ENCODE results near the gene GAPVD1.
A peak's percentile ranks its signal among the peaks of the same experiment; 100 is the strongest.
"Not testable (repeated sequence)": the region's sequence is repeated elsewhere in the genome, so short reads cannot be mapped to it uniquely, and the experiment has no call there.

GAPVD1 gene

DNA sequence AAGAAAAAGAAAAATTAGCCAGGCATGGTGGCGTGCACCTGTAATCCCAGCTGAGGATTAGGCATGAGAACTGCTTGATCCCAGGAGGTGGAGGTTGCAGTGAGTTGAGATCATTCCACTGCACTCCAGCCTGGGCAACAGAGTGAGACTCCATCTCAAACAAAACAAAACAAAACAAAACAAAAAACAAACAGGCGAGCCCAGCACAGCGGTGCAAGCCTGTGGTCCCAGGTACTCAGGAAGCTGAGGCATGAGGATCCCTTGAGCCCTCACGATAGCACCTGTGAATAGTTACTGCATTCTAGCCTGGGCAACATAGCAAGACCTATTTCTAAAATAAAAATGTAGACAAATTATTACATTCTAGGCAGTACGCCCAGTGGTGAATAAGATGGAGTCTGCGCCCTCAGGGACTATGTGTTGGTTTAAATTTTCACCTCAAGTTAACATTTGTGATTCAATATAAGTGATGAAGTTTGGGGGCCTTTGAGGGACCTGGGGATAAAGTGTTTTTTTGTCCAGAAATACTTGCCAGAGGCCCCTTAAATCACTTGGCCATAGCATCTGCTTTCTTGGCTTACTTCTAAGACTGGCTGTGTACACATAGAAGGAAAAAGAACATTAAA is 3.4 kb upstream of the GAPVD1 start:
- TF ChIP-seq, protein P1, sequence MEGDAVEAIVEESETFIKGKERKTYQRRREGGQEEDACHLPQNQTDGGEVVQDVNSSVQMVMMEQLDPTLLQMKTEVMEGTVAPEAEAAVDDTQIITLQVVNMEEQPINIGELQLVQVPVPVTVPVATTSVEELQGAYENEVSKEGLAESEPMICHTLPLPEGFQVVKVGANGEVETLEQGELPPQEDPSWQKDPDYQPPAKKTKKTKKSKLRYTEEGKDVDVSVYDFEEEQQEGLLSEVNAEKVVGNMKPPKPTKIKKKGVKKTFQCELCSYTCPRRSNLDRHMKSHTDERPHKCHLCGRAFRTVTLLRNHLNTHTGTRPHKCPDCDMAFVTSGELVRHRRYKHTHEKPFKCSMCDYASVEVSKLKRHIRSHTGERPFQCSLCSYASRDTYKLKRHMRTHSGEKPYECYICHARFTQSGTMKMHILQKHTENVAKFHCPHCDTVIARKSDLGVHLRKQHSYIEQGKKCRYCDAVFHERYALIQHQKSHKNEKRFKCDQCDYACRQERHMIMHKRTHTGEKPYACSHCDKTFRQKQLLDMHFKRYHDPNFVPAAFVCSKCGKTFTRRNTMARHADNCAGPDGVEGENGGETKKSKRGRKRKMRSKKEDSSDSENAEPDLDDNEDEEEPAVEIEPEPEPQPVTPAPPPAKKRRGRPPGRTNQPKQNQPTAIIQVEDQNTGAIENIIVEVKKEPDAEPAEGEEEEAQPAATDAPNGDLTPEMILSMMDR (IDR thresholded peaks at IDR 0.05; ENCODE audit: low read depth, low read length): no peak
- DNase-seq (ENCODE audit: low read depth, low spot score): no peak
- in situ Hi-C loops (cut with HindIII; ENCODE audit: low sequenced_read_pairs): no loop called here
- no peak overlapping the region for H3K4me3 ChIP-seq (ENCODE audit: low read depth, low read length)

DNA sequence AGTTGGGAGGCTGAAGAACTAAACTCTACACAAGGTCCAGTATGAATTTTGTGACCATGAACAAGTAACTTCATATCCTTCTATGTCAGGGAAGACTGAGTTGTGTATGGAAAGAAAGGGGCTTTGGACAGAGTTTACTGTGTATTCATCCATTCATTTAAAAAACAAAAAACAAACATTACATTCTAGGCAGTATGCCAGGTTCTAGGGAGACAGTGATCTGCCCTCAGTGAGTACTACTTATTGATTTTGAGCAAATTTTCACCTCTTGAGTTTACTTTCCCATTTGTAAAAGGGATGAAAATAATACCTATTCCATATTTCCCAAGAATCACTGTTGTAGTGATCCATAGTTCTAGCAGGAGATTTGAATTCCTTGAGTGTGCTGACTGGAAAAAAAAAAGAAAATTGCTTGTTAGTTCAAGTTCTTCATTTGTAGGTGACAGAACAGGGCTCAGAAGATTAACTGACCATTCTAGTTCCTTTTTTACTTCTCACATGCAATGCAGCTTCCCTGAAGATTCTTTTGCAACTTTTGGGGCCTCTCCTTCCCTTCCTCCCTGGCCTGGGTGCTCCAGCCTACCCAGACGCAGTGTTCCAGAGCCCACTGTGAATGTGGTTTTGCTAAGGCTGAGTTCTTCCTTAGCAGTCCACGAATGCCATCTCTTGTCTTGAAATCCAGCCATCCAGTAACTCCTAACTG is 2.6 kb upstream of the GAPVD1 start:
- H3K4me3 ChIP-seq (ENCODE audit: low read depth, low read length): no peak overlapping the region
- no peak for DNase-seq (ENCODE audit: low read depth, low spot score)
- TF ChIP-seq, protein P1 (IDR thresholded peaks at IDR 0.05; ENCODE audit: low read depth, low read length): no peak
- in situ Hi-C loops (cut with HindIII; ENCODE audit: low sequenced_read_pairs): no loop called here

DNA sequence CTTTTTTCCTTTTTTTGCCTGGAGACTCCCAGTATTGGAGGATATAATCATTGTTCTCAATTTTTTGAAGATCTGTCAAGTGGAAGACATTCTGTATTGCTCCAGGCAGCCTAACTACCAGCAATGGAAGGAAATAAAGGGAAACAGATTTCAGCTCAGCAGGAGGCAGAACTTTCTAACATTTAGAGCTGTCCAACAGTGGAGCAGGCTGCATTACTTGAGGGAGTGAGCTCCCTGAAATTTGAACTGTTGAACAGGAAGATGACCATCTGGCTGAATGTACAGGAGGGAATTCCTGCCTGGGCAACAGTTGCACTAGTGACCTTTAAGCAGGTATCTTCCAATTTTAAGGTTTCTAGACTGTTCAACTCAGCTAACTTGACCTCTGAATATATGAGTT is 1.1 kb upstream of the GAPVD1 start:
- TF ChIP-seq, protein P1 (IDR thresholded peaks at IDR 0.05; ENCODE audit: low read depth, low read length): no peak
- peak; percentile 48 for DNase-seq (ENCODE audit: low read depth, low spot score)
- H3K4me3 ChIP-seq (ENCODE audit: low read depth, low read length): no peak overlapping the region
- in situ Hi-C loops (cut with HindIII; ENCODE audit: low sequenced_read_pairs): no loop called here

DNA sequence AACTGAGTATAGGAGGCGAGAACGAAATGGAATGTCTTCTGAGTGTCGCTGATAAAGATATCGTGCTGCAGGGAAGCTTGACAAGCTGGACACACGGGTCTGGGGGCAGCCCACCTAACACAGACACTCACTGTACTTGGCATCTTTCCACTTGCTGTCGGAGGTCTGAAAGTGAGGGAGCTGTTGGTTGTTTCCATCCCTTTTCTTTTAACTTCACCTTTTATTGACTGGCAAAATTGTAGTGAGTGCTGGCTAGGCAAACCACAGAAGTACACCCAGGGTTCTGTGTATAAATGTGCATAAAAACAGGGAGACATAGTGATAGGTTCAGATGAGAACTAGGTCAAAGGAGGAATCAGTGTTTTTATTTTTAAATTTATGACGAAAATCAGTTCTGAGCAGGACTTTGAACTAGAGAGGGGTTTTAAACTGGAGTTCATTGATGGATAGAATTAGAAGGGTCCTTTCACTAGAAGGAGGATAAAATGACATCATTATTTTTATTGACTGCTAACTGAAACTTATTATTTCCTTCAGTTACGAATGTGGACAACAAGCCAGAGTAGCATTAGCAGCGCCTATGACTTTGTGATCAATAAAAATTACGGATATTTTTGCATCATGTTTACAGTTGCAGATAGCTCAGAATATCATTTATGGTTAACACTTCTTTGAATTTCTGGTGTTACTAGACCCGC is 817 bp downstream of the GAPVD1 start:
- TF ChIP-seq, protein P1 (IDR thresholded peaks at IDR 0.05; ENCODE audit: low read depth, low read length): no peak
- no peak for DNase-seq (ENCODE audit: low read depth, low spot score)
- H3K4me3 ChIP-seq (ENCODE audit: low read depth, low read length): peak overlapping the region; percentile 97
- in situ Hi-C loops (cut with HindIII; ENCODE audit: low sequenced_read_pairs): no loop called here

DNA sequence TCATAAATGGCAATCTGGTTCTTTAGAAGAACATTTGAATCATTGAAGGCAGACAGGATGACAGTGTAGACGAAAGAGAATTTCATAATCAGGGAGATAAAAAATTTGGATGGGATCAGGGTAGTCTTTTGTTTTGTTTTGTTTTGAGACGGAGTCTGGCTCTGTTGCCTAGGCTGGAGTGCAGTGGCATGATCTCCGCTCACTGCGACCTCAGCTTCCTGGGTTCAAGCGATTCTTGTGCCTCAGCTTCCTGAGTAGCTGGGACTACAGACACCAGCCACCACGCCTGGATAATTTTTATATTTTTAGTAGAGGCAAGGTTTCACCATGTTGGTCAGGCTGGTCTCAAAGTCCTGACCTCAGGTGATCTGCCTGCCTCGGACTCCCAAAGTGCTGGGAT is 2.4 kb downstream of the GAPVD1 start:
- in situ Hi-C loops (cut with HindIII; ENCODE audit: low sequenced_read_pairs); DNase-seq (ENCODE audit: low read depth, low spot score); H3K4me3 ChIP-seq (ENCODE audit: low read depth, low read length): not testable (repeated sequence)

GRCh38 chr9:125268394-125269013 is 6.9 kb downstream of the GAPVD1 start:
- TF ChIP-seq, protein P1 (IDR thresholded peaks at IDR 0.05; ENCODE audit: low read depth, low read length): no peak
- H3K4me3 ChIP-seq (ENCODE audit: low read depth, low read length): no peak overlapping the region
- in situ Hi-C loops (cut with HindIII; ENCODE audit: low sequenced_read_pairs): no loop called here
- no peak for DNase-seq (ENCODE audit: low read depth, low spot score)
